NAMALWA (cell line): ENCODE data around the gene CPNE8.
A peak's percentile ranks its signal among the peaks of the same experiment; 100 is the strongest.
"Not testable (repeated sequence)": the region's sequence is repeated elsewhere in the genome, so short reads cannot be mapped to it uniquely, and the experiment has no call there.

Experiments used
- DNase-seq: peaks from one replicate; pipeline ENCODE4 v3.0.0-alpha.2; 2015; ENCODE audit warnings: low spot score

Gene CPNE8

DNA sequence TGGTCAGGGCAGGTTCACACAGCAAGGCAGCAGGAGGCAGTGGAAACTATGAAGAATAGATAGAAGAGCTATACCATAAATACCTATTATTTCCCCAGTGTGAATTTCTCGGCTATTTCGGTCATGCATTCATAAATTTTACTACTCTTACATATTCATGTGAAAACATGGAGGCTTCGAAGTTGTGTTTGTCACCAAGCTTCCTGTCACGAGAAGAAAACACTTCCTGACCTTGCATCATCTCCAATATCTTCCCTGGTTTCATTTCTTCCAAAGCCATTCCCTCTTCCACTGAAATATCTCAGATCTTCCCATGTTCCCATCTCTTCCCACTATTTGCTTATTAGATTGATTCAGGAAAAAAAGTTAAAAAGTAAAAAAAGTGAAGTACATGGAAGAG lies 80.4 kb downstream of the CPNE8 start:
- DNase-seq = no peak

DNA sequence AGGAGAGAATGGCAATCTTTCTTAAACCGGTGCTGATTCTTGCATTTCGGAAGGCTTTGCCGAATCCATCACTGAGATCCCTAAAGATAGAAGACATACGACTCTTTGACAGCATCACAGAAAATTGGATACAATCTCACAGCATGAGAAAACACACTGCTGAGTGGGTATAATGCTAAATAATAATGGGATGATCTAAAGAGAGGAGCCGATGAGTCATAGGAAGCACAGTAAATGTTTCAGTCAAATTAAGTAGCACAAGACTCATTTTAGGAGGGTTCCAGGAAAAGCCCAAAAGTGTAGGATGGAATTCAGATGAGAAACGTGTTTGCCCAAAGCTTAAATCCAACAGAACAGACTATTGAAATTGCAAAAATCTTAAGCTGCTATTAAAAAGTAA lies 81.7 kb downstream of the CPNE8 start:
- DNase-seq = no peak

DNA sequence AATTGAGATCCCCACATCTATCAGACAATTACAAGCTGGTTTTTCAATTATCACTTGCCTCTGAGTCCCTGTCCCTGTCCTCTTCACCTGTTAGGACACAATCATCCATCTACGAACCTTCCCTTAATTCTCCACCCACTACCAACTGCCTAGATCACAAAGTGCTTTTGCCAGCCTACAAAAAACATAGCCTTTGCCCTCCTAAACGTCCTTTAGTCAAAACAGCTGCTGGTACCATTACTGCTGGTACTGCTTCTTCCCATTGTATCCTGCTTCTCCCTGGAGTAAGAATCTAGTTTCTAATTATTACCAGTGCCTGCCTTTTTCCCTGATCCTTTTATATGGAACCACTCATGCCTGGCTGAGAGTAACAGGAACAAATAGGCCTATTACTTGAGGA lies 82.1 kb downstream of the CPNE8 start:
- no peak for DNase-seq

DNA sequence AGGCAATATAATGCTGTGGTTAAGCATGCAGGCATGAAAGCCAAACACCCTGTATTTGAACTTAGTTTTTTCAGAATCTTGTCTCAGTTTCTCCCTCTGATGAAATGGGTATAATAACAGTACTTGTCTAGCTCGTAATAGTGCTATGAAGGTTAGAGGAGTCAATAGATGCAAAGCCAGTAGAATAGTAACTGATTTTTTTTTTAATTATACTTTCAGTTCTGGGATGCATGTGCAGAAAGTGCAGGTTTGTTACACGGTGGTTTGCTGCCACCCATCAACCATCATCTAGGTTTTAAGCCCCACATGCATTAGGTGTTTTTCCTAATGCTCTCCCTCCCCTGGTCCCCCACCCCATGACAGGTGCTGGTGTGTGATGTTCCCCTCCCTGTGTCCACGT lies 87.4 kb downstream of the CPNE8 start:
- no peak for DNase-seq

DNA sequence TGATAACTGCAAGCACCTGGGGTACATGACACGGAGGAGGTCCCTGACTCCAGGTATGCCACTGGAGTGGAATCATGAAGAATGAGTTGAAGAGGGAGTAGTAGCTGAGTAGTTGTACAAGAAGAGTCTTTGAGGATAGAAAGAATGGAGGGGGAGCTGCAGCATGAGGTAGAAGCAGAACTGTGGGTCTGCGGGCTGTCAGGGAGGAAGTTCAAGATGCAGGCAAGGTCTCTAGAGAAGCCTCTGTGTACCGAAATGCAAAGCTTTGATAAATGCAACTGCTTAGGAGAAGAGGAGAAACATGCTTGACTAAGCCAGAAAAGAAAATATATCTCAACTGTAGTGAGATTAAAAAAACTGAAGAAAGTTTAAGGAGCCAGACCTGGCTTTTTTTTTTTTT lies 91.5 kb downstream of the CPNE8 start:
- no peak for DNase-seq

DNA sequence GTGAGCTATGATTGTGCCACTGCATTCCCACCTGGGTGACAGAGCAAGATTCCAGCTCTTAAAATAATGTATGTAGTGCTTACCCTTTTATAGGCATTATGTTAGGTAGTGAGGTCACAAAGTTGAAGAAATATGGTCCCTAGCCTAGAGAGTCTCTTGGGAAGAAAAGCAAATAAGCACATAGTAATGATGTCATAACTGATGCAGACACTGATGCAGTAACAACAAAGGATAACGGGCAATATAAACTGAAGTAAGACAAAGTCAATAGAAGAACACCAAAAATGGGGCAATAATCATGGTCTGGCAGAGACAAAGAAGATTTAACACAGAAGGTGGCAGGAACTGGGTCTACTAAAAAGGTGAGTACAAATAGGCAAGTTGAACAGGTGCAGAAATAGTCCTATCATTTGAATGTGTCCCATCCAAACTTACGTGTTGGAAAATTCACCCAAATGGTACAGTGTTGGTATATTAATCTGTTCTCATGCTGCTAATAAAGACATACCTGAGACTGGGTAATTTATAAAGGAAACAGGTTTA lies 93.5 kb downstream of the CPNE8 start:
- no peak for DNase-seq

DNA sequence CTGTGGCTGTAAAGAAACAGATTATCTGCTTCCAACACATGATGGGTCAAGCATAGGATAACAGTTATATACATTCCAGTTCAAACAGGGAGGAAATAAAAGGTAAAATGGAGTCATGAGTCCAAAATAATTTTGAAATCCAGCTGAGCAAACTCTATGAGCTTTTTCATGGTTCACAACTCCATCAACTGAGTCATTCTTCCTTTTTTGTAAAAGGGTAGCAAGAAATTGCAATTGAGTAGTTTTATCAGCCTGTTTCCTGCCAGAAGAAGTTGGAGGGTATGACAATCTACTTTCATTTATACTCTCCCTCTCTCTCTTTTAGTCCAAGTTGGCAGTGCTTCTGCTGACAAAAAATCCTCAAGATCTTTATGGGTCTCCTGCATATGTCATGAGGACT lies 95.6 kb downstream of the CPNE8 start:
- no peak for DNase-seq

DNA sequence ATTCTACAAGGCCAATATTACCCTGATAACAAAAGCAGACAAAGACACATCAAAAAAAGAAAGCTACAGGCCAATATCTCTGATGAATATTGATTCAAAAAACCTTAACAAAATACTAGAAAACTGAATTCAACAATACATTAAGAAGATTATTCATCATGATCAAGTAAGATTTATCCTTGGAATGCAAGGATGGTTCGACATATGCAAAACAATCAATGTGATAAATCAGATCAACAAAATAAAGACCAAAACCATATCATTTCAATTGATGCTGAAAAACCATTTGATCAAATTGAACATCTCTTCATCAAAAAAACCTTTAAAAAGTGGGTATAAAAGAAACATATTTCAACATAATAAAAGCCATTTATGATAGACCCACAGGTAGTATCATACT lies 117.3 kb downstream of the CPNE8 start:
- DNase-seq = no peak

DNA sequence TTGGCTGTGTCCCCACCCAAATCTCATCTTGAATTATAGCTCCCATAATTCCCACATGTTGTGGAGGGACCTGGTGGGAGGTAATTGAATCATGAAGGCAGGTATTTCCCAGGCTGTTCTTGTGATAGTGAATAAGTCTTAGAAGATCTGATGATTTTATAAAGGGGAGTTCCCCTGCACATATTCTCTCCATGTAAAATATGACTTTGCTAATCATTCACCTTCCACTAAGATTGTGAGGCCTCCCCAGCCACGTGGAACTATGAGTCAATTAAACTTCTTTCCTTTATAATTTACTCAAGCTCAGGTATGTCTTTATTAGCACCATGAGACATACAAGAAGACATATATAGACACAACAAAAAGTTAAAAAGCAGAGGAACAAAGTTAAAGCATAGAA lies 120.0 kb downstream of the CPNE8 start:
- DNase-seq = no peak

DNA sequence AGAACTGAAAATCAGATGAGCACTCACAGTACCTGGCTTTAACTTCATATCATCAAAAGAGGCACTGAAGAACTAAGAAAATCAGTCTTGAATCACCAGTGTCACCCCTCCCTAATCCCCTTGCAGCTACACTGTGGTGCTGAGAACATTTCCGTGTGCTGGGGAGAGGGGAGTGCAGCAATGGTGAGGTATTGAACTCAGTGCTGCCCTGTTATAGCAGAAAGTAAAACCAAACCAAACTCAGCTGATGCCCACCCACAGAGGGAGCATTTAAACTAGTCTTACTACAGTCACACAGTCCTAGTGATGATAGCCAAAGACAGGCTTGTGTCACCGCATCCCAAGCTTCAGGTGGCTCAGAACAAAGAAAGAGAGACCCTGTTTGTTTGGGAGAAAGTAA lies 122.1 kb downstream of the CPNE8 start:
- DNase-seq = no peak

DNA sequence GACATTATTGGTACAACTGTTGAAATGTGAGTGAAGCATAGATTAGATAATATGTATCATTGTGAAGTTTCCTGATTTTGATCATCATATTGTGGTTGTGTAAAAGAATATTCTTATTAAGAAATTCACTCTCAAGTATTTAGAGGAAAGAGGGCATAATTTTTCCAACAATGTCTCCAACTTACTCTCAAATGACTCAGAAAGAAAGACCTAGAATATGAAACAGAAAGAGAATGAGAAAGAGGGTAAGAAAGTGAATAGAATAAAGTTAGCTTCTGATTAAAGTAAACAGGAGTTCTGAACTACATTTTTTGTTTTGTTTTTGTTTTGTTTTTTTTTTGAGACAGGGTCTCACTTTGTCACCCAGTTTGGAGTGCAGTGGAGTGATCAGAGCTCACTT lies 123.0 kb downstream of the CPNE8 start:
- DNase-seq = no peak

DNA sequence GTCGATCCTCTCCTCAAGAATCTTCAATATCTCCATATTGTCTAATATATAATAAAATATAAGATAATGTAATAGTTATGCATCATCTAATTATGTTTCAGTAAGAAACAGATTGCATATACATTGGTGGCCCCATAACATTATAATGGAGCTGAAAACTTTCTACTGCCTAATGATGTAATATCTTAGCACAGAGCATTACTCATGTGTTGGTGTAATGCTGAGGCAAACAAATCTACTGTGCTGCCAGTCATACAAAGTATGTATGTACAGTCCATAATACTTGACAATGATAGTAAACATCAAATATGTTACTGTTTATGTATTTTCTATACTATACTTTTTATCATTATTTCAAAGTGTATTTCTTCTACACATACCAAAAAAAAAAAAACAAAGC lies 128.7 kb downstream of the CPNE8 start:
- no peak for DNase-seq

DNA sequence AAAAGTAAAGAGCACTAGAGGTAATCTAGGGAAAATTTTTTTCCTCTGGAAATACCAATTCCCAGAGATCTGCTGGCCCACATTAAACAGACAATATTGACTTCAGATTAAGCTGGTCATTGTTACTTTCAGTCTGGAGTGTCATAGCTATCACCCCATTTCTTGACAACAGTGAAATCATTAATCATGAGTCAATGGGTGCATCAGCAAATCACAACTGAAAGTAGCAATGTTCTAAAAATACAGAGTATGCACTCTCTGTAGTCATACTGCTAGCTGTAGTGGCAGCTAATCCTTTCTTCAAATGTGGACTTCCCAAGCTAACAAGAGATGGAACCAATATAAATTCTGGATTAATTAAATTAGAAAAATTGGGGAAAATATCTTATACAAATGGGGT lies 129.9 kb downstream of the CPNE8 start:
- no peak for DNase-seq

DNA sequence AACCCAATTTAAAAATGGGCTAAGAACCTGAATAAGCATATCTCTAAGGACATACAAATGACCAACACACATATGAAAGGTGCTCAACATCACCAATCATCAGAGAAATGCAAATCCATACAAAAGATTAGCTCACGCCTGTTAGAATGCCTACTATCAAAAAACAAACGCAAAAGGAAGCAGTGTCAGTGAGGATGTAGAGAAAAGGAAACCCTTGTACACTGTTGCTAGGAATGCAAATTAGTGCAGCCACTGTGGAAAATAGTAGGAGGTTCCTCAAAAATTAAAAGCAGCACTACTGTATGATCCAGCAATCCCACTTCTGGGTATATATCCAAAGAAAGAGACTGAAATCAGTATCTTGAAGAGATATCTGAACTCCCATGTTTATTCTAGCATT lies 133.0 kb downstream of the CPNE8 start:
- no peak for DNase-seq

DNA sequence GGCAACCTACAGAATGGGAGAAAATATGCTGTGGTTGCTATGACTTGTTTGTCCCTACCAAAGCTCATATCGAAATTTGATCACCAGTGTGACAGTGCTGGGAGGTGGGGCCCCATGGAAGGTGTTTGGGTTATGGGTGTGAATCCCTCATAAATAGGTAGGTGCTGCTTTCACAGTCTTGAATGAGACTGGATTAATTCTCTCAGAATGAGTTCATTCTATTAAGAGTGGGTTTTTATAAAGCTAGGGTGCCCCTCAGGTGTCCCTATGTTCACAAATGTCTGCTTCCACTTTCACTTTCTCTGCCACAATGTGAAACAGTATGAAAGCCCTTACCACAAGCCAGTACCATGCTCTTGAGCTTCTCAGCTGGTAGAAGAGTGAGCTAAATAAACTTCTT lies 133.5 kb downstream of the CPNE8 start:
- DNase-seq = peak; percentile 11

DNA sequence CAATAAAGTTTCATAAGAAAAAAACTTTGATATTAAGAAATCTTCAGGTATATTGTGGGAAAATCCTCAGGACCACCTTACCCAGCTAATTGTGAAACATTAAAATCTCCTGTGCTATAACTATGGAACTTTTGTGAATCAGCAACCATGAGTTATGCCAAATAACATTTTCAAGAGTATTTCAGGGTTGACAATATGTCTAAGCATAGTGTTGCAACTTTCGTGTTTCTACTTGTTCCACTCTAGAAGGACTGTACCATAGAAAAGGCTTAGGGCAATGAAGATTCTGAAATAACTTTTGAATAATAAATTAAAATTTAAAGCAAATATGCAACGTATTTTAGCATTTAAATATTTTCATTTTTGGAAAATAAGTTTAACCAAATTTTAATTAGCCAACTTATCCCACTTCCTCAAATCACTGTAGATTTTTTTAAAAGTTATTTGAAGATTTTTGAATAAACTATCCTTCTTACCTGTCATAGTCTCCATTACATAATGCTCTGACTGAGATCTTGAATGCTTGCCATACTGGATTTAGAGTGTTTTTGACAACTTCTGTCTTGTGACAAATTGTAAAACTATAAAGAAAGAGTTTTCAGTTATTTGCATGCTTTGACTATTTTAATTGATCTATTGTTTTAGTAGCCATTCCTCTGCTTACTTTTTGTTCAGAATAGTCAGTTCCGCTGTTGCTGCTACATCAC lies 143.6 kb downstream of the CPNE8 start:
- no peak for DNase-seq

DNA sequence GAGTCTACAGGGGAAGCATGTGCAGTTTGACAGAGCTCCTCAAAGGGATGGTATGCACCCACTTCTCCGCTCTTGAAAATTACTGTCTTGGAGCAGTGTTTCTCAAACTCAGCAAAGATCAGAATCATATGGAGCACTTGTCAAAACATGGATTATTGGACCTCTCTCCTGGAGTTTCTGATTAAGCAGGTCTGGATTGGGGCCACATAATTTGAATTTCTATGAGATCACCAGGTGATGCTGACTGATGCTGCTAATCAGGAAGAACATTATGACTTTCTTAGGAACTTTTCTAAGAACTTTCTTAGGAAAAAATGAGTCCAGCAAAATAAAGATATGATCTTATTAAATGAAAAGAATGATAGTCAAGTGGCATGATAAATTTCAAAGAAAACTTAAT lies 144.3 kb downstream of the CPNE8 start:
- no peak for DNase-seq

DNA sequence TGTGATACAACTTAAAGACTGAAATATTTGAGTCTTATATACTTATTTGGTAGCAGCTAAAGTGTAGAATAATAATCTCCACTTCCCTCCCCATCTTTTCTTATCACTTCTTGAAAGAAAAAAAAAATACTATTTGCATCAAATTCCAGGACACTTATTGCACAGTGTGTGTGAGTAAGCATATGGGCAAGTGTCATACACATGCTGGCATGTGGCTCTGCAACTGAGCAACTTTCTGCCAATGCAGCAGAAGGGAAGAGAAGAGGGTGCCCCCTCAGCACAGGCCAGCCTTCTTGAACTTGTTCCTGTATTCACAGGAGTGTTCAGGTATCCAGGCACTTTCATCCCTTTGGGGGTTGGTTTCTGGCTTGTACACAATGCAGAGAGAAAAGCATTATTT lies 145.8 kb downstream of the CPNE8 start:
- DNase-seq = no peak

DNA sequence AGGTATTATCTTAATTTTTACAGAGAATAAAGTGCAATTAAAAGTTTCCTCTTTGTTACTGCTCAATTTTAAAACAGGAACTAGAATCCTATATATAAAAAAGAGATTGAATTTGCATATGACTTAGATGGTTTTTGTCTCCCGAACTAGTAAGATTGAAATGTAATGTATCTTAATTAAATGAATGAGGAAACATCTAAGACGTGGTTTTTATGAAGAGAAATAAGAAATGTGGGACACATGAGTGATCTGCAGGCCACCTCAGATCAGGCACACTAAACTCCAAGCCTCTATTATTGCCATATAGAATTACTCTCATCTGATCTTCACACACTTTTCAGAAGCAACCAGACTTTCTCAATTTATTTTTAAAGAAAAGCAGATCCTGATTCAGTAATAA lies 158.6 kb downstream of the CPNE8 start:
- DNase-seq = no peak

DNA sequence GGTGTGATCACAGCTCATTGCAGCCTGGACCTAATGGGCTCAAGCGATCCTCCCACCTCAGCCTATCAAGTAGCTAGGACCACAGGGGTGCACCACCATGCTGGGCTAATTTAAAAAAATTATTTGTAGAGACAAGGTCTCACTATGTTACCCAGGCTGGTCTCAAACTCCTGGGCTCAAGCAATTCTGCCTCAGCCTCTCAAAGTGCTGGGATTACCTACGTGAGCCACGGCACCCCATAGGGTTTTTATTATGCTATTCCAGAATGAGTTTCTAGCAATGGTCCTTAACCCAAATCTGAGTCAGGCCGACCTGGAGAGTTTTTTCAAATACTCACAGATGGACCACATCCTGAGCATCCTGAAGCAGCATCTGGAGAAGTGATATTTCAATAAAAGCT lies 159.8 kb downstream of the CPNE8 start:
- DNase-seq = no peak

DNA sequence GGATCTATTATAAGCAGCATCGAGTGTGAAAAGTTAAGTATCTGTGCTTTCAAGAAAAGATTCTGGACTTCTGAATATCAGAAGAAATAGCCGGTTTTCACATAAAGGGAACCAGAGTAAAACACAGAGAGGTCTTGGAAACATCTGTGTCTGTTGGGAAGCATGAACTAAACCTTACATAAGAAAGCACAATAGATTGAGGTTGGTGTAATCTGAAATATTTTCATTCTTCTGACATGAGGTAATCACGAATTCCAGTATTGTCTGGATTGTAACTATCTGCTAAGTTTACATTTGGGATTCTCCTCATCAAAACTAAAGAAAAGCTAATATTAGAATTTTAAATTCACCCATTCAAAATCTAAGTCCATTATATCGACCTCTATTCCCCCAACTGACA lies 161.3 kb downstream of the CPNE8 start:
- DNase-seq = no peak

DNA sequence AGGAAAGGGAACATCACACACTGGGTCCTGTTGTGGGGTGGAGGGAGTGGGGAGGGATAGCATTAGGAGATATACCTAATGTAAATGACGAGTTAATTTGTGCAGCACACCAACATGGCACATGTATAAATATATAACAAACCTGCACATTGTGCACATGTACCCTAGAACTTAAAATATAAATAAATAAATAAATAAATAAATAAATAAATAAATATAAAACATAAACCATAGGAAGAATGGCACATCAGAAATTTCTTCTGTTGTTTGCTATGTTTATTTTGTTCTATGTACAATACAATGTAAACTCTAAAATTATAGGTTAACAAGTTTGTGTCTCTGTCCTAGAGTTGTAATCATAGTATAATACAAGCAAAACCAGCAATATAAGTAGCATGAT lies 162.9 kb downstream of the CPNE8 start:
- DNase-seq = not testable (repeated sequence)

DNA sequence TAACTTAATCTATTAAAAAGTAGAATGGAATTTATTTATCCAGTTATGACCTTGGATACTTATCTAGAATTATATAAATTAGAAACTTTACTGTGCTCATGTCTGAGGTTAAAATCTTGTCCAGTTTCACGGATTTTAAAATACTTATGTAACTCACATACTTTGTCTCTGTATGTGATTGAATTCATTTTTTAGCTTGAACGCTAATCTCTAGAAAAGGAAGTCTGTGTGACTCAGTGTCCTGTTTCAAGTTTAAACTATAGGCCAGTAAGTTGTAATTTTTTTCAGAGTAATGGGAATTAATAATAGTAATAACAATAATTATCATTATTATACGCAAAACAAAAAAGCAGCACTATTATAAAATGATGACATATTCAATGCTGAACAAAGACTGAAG lies 168.6 kb downstream of the CPNE8 start:
- DNase-seq = no peak

DNA sequence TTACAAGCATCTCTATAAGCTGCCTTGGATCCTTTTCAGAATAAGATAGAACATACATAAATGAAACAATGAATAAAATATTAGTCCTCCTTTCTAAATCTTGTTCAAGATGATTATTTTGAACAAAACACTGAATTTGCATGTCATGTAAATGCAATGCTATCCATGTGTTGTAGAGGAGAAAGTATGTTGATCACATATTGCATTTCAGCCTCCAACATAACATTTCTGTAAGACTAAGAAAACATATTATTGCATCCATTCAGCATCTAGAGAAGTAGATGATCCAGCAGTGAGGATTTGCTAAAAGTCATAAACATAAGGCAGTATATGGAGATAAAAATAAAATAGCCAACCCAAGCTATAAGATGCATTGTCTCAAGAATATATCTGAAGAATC lies 172.6 kb downstream of the CPNE8 start:
- no peak for DNase-seq

DNA sequence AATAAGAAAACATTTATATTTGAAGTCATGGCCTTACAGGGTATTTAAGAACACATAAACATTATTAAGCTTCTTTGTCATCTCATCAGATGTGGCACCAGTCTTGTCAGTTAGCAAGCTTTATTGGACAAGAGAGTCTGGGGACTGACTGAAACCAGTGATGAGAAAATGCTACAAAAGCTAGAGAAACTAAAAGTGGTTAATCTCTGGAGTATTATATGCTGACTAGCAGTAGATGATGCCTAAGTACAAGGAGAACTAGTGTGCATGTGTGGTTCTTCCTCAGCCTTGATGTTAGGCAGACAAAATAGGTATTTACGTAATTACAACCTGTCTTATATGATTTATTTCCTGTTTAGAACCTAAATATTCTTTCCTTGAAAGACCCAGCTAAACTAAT lies 176.5 kb downstream of the CPNE8 start:
- DNase-seq = no peak
